Measurements from ENCODE around the gene DDX23.
"Not testable (repeated sequence)": the region's sequence is repeated elsewhere in the genome, so short reads cannot be mapped to it uniquely, and the experiment has no call there.

The DDX23 gene

GRCh38 chr12:48862760-48863159 is 10.8 kb upstream of the DDX23 start:
- no peak for DNase-seq (ENCODE audit: low read depth)

GRCh38 chr12:48861111-48861510 is 9.1 kb upstream of the DDX23 start:
- no peak for DNase-seq (ENCODE audit: low read depth)

- not testable (repeated sequence) for DNase-seq (ENCODE audit: low read depth)
Observed at GRCh38 chr12:48860236-48860635, 8.3 kb upstream of the DDX23 start.

- DNase-seq (ENCODE audit: low read depth) = no peak
Observed at GRCh38 chr12:48859607-48860006, 7.6 kb upstream of the DDX23 start.

GRCh38 chr12:48858043-48858442 is 6.1 kb upstream of the DDX23 start:
- no peak for DNase-seq (ENCODE audit: low read depth)

GRCh38 chr12:48857278-48857994 is 5.5 kb upstream of the DDX23 start:
- DNase-seq (ENCODE audit: low read depth) = no peak

- DNase-seq (ENCODE audit: low read depth) = no peak
Observed at GRCh38 chr12:48856379-48856778, 4.4 kb upstream of the DDX23 start.

- DNase-seq (ENCODE audit: low read depth) = not testable (repeated sequence)
Observed at GRCh38 chr12:48854932-48855331, 3.0 kb upstream of the DDX23 start.

- no peak for DNase-seq (ENCODE audit: low read depth)
Observed at GRCh38 chr12:48854488-48854887, 2.5 kb upstream of the DDX23 start.

- DNase-seq (ENCODE audit: low read depth) = peak; percentile 49
Observed at GRCh38 chr12:48852734-48853688, 1.0 kb upstream of the DDX23 start.

GRCh38 chr12:48842021-48842420 is 9.9 kb downstream of the DDX23 start:
- not testable (repeated sequence) for DNase-seq (ENCODE audit: low read depth)

- no peak for DNase-seq (ENCODE audit: low read depth)
Observed at GRCh38 chr12:48838048-48838447, 13.9 kb downstream of the DDX23 start.

GRCh38 chr12:48832321-48833060 is 19.5 kb downstream of the DDX23 start:
- DNase-seq (ENCODE audit: low read depth) = no peak

- no peak for DNase-seq (ENCODE audit: low read depth)
Observed at GRCh38 chr12:48831257-48831656, 20.7 kb downstream of the DDX23 start.

GRCh38 chr12:48828841-48829575 is 23.0 kb downstream of the DDX23 start:
- no peak for DNase-seq (ENCODE audit: low read depth)

GRCh38 chr12:48828293-48828692 is 23.7 kb downstream of the DDX23 start:
- no peak for DNase-seq (ENCODE audit: low read depth)

GRCh38 chr12:48827513-48828096 is 24.4 kb downstream of the DDX23 start:
- DNase-seq (ENCODE audit: low read depth) = no peak

GRCh38 chr12:48827026-48827425 is 24.9 kb downstream of the DDX23 start:
- no peak for DNase-seq (ENCODE audit: low read depth)

- no peak for DNase-seq (ENCODE audit: low read depth)
Observed at GRCh38 chr12:48826209-48826855, 25.6 kb downstream of the DDX23 start.

GRCh38 chr12:48824905-48825304 is 27.1 kb downstream of the DDX23 start:
- DNase-seq (ENCODE audit: low read depth) = no peak

- DNase-seq (ENCODE audit: low read depth) = no peak
Observed at GRCh38 chr12:48824112-48824511, 27.9 kb downstream of the DDX23 start.
